DOHH2 (cell line): Measurements from ENCODE around the gene CYP4B1.

Source experiments
- EZH2phosphoT487 ChIP-seq: fragments of 200-600 bp; sonication (generic); IDR thresholded peaks from 2 replicates; pipeline ENCODE4 v1.6.1; 2017; ENCODE audit warnings: borderline replicate concordance, mild to moderate bottlenecking, antibody characterized with exemption, low read length, moderate library complexity, mixed read lengths
- TF ChIP-seq, protein P1 (sequence below): fragments of 200-600 bp; sonication (generic); IDR thresholded peaks from one replicate; pipeline ENCODE4 v1.5.1; 2014; ENCODE audit warnings: antibody characterized with exemption, mild to moderate bottlenecking, low read depth, low read length; ENCODE audit not compliant: poor library complexity, severe bottlenecking

- TF ChIP-seq, protein P1, sequence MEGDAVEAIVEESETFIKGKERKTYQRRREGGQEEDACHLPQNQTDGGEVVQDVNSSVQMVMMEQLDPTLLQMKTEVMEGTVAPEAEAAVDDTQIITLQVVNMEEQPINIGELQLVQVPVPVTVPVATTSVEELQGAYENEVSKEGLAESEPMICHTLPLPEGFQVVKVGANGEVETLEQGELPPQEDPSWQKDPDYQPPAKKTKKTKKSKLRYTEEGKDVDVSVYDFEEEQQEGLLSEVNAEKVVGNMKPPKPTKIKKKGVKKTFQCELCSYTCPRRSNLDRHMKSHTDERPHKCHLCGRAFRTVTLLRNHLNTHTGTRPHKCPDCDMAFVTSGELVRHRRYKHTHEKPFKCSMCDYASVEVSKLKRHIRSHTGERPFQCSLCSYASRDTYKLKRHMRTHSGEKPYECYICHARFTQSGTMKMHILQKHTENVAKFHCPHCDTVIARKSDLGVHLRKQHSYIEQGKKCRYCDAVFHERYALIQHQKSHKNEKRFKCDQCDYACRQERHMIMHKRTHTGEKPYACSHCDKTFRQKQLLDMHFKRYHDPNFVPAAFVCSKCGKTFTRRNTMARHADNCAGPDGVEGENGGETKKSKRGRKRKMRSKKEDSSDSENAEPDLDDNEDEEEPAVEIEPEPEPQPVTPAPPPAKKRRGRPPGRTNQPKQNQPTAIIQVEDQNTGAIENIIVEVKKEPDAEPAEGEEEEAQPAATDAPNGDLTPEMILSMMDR: no peak
- no peak for TF ChIP-seq EZH2phosphoT487
Measured at GRCh38 chr1:46812065-46812963, 13.5 kb downstream of the CYP4B1 start.
